T-helper 1 cell (primary cell): Measurements from ENCODE around the gene TTC19.
A peak's percentile ranks its signal among the peaks of the same experiment; 100 is the strongest.

Source experiments
- DNase-seq, 5 donors: peaks; one replicate each; pipeline ENCODE4 v3.0.0-alpha.2; 2012 to 2020
- total RNA-seq, 4 donors: gene quantifications; one replicate each; lab custom pipeline; 2026; lab: John Stamatoyannopoulos, UW

The TTC19 gene
- 62.9 to 97.1 (median 73.0) reads per million in 4 donors for total RNA-seq

DNA sequence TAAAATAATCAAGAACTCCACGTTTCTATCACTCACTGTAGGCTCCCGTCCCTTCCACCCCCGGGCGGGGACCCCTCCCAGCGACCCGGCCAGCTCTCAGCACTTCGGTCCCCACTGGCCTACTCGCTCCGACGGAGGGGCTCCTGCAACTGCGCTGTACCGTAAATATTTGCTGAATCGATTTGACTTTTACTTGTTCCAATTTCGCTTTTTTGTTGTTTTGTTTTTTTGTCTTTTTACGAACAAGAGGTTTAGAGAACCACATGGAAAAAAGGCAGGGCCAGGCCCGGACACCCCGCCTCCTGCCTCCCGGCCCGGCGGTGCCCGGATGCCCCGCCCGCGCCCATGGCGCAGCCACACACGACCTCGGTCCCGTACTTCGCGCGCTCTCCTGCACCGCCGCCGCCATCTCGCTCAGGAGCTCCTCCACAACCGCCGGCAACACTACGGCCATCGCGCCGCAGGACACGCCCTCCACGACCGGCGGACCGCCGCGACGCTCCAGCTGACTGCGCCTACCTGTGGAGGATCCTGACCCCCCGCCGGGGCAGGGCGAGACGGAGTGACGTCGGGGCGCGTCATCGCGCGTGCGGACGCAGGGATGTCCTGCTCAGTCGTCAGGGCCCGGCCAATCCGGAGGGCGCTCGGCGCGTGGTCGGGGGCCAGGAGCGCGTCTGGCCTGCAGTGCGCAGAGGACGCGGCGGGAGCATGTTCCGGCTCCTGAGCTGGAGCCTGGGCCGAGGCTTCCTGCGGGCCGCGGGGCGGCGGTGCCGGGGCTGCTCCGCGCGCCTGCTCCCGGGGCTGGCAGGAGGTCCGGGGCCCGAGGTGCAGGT, at the start of gene TTC19, which contains the start of gene ZSWIM7:
TTC19 (plus strand) TSS at position 684 of the 833 bp plus-strand sequence; CDS start at position 709, 25 bp downstream.
ZSWIM7 (minus strand) TSS at position 564 of the 833 bp plus-strand sequence; CDS start at position 454, 110 bp downstream.
- peak; percentile 78 to 97 (median 87) for DNase-seq

DNA sequence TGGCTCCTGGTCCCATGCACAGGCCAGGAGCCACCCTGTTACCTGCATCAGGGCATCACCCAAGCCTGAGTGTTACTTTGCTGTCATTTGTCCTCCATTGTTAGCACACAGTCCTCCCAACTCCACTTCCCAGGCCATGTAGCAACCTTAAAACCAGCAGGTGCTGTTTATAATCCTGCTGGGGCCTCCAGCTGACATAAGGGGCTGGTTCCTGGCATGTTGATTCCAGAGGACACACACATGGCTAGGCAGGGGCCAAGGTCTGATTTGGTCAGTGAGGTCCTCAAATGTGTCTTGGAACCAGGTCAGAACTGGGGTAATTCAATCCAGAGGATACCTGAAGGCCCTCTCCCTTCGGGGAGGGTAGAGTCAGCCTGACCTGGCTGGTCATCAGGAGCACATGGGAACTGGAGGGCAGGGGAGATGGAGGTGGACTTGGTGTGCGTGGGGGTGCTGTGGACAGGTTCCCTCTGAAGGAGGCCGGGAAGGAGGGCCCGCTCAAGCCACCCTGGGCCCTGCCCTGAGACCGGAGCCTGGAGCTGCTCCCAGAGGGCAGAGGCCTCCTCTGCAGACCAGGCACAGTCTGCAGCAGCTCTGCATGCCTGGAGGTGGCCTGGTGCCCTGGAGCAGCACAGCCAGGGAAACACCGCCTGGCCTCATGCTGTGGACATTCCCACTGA, 48.1 kb upstream of the TTC19 start:
- no peak for DNase-seq

DNA sequence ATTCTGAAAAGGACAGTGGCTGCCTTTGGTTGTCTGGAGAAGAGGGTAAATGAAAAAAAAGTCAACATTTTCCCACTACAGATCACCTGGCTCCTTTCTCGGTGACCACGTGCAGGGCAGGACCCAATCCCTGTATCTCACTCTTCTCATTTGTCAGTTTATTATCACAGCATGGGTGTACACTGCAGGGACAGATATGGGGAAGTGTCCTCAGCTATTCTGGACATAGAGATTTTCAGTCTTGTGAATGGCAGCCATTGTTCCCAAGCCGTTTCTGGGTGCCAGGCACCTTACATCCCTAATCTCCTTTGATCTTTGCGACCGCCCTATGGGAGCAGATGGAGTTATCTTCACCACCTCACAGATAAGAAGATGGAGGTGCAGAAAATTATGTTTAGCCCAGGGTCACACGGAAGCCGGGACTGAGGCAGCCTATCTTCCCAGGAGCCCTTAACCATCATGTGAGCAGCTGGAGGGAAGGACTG, 47.5 kb upstream of the TTC19 start:
- no peak for DNase-seq

DNA sequence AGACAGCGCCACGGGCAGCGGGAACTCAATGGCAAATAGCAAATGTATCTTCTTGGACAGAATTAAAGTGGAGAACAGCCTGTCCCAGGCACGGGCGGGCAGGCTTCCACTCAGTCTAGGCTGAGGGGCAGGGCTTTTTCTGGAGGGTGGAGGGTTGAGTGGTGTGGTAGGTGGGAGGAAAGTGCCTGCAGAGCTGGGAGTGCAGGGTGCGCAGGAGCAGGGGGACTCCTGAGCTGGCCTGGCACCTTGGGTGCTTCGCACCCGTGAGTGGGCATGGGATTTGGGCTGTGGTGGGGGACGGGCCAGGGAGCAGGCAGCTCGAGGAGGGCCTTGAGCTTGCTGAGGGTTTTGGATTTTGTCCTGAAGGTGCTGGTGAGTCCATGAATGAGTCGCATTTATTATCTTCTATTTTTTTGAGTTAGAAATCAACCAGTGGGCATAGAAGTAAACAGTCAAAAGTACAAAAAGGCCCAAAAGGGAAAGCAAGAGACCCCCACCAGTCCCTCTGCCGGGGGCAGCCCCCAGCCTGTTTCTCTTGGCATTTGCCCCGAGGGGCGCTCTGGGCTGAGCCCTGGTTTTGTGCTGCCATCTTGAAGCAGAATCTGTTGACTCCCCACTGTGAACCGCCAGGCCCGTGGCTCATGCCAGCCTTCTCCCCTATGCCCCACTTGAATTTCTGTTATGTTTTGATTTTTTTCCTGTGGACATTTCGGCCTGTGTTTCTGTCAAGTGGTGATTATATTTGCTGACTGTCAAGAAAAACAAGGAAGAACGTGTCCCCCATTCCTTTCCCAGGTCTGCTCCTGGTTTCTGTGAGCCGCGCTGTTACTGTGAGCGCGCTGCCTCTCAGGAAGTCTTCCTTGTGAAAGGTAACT, 46.5 kb upstream of the TTC19 start:
- no peak for DNase-seq

DNA sequence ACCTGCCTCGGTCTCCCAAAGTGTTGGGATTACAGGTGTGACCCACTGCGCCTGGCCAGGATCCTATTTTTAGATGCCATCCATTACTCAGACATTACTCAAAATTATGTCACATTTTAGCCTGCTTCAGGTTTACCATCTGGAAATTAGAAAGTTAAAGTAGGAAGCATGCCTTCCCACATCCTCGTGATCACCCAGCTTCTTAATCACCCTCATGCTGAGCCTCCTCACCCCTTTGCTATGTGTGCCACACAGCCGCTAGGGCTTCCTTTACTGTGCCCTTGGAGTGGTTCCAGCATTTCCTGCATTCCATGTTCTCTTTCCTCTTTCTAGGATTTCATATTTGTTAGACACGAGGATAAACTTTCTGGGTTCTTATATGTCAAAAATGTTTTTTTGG, 45.4 kb upstream of the TTC19 start:
- DNase-seq, result no peak

- no peak for DNase-seq
Measured at GRCh38 chr17:15955793-15956541, 43.7 kb upstream of the TTC19 start.

DNA sequence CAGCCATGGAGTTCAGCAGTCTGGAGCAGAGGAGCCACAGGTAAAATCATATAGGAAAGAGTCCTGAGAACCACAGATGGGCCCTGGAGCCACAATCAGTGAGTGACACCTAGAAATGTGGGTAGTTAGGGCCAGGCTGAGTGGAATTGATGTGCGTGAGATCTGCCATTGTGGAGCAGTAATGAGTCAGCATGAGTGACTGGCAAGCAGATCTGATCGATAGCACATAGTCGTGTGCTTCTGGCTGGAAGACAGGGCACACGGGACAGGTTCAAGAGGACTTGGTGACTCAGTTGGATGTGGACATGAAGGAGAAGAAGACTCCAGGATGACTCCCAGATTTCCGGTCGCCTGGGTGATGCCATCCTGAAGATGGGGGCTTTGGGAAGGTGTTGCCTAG, 42.4 kb upstream of the TTC19 start:
- peak in 1 of 5 donors; percentile 80 for DNase-seq

DNA sequence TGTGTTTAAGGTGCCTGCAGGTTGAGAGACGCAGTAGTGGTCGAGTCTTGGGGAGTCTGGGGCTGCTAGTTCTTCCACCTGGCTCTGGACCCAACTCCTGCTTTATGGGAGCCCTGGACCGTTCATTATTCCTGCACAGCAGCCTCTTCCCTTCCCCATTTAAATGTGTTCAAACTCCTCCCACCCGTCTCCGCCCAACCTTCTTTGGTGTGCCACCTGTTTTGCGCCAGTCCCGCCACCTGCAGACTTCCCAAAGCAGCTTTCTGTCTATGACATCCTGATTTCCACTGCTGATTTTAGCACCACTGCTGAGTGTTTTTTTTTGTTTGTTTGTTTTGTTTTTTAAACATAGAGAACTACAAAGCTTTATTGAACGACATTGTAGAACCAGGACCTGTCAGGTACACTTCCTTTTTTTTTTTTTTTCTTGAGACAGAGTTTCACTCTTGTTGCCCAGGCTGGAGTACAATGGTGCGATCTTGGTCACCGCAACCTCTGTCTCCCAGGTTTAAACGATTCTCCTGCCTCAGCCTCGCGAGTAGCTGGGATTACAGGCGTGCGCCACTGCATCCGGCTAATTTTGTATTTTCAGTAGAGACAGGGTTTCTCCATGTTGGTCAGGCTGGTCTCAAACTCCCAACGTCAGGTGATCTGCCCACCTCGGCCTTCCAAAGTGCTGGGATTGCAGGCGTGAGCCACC, 41.9 kb upstream of the TTC19 start:
- no peak for DNase-seq

- DNase-seq, result no peak
Measured at GRCh38 chr17:15958484-15958854, 41.2 kb upstream of the TTC19 start.

DNA sequence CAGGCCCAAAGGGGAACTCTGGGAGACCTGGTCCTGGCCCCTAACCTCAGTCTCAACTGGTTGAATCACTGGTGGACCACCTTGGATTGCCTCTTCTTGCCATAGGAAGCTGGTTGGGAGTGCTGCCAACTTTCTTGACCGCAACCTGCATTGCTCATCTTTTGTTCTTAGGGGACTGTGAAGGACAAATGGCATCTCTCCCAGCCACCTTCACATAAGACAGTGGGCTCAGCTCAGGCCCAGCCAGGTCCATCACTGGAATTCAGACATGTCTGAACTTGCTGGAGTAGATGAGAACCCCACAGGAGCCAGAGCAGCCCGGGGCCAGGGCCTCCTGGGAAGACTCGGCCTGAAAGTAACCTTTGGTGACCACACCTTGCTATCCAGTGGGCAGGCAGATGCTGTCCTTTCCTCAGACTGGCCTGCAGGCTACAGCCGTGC, 35.9 kb upstream of the TTC19 start:
- no peak for DNase-seq

DNA sequence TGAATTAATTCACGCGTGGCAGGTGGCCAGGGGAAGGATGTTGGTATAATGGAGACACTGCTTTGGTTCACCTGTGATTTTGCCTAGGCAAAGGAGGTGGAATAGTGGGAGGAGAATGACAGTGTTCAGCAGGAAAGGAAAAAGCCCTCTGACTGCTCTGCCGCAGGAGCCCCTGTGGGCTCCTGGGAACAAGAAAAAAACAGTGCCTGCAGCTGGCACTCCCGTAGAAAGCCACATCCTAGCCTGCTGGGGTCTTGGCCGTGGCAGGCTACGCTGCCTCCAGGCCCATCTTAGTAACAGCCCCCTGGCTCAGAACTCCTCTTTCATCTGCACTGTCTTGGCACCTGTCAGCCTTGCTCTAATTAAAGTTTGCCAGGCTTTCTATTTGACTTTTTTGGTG, 34.1 kb upstream of the TTC19 start:
- DNase-seq, result no peak

DNA sequence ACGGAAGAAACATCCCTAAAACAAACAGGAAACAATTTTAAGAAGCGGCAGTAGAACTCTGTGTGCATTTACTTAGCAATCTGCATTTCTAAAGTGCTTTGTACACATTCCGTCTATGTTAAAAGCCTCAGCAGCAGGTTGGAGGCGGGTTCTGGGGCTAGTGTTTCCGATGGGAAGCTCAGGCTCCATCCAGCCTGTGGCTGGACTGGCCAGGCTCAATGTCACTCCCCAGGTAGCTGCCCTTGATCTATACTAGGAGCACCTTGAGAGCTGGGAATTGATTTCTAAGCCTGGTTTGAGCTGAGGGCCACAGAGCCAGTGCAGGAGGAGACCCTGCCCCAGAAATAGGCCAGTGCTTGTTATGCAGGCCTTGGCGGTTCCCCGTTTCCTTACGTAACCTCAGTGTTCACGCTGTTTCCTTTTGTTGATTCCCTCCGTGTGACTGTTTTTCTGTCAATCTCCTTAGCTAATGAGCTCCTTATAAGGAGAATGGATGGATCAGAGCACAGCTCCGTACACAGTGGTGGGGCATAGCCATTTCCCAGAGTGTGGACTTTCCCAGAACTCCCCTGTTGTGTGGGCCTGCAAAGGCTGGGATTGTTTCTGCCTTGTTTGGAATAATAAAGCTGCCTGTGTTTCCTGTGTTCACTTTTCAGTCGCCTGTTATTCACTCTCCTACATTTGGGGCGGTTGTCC, 33.3 kb upstream of the TTC19 start:
- DNase-seq, result no peak

- DNase-seq, result no peak
Measured at GRCh38 chr17:15966879-15967248, 32.8 kb upstream of the TTC19 start.

DNA sequence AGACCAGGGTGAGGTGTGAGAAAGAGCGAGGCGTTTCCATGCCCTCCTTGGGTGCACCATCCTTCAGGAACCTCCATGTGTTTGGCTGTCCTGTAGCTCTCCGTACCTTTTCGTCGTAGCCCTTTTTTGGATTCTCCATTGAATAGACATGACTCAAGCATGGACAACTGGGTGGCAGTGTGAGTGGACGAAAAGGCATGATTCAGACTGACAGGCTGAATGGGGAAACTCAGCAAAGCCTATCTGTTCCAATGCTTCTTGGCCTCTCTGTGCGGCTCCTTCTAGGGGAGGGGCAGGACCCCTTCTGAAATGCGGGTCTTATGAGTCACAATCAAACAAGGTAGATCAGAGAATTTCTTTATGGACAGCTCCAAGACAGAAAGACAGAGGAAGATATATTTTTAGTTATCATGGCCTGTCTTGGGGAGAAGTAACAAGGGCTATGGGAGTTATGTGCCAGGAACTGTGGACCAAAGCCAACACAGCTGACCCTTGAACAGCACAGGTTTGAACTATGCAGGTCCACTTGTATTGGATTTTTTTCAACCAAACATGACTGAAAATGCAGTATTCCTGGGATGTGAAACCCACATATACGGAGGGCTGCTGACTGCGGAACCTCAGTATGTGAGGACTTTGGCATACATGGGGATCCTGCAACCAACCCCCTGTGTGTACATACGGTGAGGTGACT, 31.8 kb upstream of the TTC19 start:
- DNase-seq, result no peak

GRCh38 chr17:15969463-15969862, 30.2 kb upstream of the TTC19 start:
- no peak for DNase-seq

DNA sequence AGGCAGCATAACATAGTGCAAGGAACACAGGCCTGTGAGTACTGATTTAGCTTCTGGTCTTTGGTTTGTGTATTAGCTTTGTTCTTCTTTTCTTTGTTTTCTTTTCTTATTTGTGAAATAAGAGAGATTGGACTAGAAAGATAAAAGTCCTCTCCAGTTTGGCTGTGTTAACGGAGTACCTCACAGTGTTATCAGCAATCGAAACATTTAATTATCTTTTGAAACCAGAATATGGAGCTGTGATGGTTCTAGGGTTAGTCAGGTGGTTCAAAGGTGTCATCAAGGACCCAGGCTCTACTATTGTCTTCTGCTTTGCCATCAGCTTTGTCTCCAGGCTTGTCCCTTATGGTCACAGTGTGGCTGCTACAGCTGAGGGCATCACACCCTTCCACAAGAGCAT, 29.1 kb upstream of the TTC19 start:
- DNase-seq, result no peak

DNA sequence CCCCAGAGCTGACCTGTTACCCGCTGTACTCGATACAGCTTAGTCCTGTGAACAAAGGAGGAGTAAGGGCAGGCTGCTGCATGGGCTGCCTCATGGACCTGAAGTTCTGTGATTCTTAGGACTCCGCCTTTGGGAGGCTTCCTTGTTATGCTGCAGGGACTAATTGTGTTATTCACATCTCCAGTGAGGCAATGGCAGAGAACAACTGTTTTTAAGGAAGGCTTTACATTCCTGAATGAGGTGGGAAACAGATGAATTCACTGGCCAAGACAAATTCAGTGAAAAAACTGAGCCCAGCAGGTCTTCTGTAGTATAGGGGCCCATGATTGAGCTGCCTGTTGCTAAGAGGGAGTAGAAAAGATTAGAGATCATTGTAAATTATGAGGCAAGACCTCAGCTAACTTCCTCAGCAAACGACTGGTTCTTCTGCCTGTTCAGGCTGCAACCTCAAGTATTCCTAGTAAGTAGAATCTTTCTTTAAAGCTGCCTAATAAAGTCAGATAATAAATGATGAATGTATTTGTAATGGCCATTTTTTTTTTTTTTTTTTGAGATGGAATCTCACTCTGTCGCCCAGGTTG, 28.4 kb upstream of the TTC19 start:
- no peak for DNase-seq

DNA sequence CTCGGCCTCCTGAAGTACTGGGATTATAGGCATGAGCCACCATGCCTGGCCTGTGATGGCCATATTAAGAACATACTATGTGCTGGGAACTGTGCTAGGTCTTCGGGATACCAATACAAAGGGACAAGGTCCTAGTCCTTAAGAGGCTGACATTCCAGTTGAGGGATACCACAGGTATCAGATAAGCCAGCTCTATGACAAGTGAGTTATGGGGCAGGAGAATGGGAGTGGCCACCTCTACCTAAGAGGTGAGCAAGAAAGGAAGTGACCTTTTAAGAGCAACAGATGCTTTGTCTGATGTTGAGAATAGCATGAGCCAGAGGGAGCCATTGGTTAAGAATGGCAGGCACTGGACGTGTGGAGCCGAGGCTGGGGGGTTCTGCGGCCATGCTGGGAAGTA, 27.7 kb upstream of the TTC19 start:
- no peak for DNase-seq

GRCh38 chr17:15972497-15972951, 27.1 kb upstream of the TTC19 start:
- no peak for DNase-seq

DNA sequence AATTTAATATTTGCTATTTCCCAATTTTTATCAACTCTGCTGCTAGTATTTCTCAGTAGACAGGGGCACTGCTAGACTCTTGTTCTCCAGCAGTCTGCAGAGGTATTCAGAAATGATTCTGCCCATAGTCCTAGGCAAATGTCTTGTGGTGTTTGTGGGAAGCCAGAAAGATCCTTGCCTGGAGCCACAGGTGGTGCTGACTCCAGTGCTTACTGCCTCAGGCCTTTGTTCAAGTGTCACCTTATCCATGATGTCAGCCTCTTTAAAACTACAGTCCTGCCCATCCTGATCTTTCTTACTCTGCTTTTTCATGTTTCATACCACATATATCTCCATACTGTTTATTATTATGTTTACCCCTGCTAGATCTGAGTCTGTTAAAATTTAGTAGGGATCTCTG, 26.6 kb upstream of the TTC19 start:
- DNase-seq, result no peak
